ENCODE results near the gene CFAP53.
"Not testable (repeated sequence)": the region's sequence is repeated elsewhere in the genome, so short reads cannot be mapped to it uniquely, and the experiment has no call there.

Gene CFAP53

GRCh38 chr18:50311650-50312049, 45.4 kb upstream of the CFAP53 start:
- H3K4me3 ChIP-seq (ENCODE audit: low read depth, low read length), result no peak overlapping the region
- in situ Hi-C loops (cut with HindIII; ENCODE audit: low sequenced_read_pairs), result no loop called here
- no peak for DNase-seq (ENCODE audit: low read depth)
- no peak for TF ChIP-seq CTCF (IDR thresholded peaks at IDR 0.05; ENCODE audit: low read depth, low read length, missing control alignments)

- no peak for TF ChIP-seq CTCF (IDR thresholded peaks at IDR 0.05; ENCODE audit: low read depth, low read length, missing control alignments)
- in situ Hi-C loops (cut with HindIII; ENCODE audit: low sequenced_read_pairs), result no loop called here
- no peak for DNase-seq (ENCODE audit: low read depth)
- no peak overlapping the region for H3K4me3 ChIP-seq (ENCODE audit: low read depth, low read length)
Measured at GRCh38 chr18:50310080-50310479, 43.8 kb upstream of the CFAP53 start.

- DNase-seq (ENCODE audit: low read depth); H3K4me3 ChIP-seq (ENCODE audit: low read depth, low read length); in situ Hi-C loops (cut with HindIII; ENCODE audit: low sequenced_read_pairs): not testable (repeated sequence)
Measured at GRCh38 chr18:50308851-50309250, 42.6 kb upstream of the CFAP53 start.

- in situ Hi-C loops (cut with HindIII; ENCODE audit: low sequenced_read_pairs), result no loop called here
- peak; percentile 68 for DNase-seq (ENCODE audit: low read depth)
- TF ChIP-seq CTCF (IDR thresholded peaks at IDR 0.05; ENCODE audit: low read depth, low read length, missing control alignments), result no peak
- peak overlapping the region; percentile 46 for H3K4me3 ChIP-seq (ENCODE audit: low read depth, low read length)
Measured at GRCh38 chr18:50307738-50308470, 41.6 kb upstream of the CFAP53 start.

GRCh38 chr18:50307400-50307737, 41.1 kb upstream of the CFAP53 start:
- TF ChIP-seq CTCF (IDR thresholded peaks at IDR 0.05; ENCODE audit: low read depth, low read length, missing control alignments), result no peak
- in situ Hi-C loops (cut with HindIII; ENCODE audit: low sequenced_read_pairs), result no loop called here
- DNase-seq (ENCODE audit: low read depth), result no peak
- peak overlapping the region; percentile 46 for H3K4me3 ChIP-seq (ENCODE audit: low read depth, low read length)

GRCh38 chr18:50306944-50307343, 40.6 kb upstream of the CFAP53 start:
- DNase-seq (ENCODE audit: low read depth), result peak; percentile 83
- TF ChIP-seq CTCF (IDR thresholded peaks at IDR 0.05; ENCODE audit: low read depth, low read length, missing control alignments), result no peak
- peak overlapping the region; percentile 46 for H3K4me3 ChIP-seq (ENCODE audit: low read depth, low read length)
- in situ Hi-C loops (cut with HindIII; ENCODE audit: low sequenced_read_pairs), result no loop called here

GRCh38 chr18:50301074-50301473, 34.8 kb upstream of the CFAP53 start:
- DNase-seq (ENCODE audit: low read depth), result no peak
- no peak overlapping the region for H3K4me3 ChIP-seq (ENCODE audit: low read depth, low read length)
- in situ Hi-C loops (cut with HindIII; ENCODE audit: low sequenced_read_pairs), result no loop called here
- no peak for TF ChIP-seq CTCF (IDR thresholded peaks at IDR 0.05; ENCODE audit: low read depth, low read length, missing control alignments)
